Activated naive CD4-positive, alpha-beta T cell treated with anti-CD3 and anti-CD28 coated beads for 36 hours (primary cell): ENCODE data around the gene MAP3K19. TPM values are rescaled to one million over a fixed set of nuclear protein-coding genes. Genes with fewer than 3 reads are reported as not detected.
A peak's percentile ranks its signal among the peaks of the same experiment; 100 is the strongest.

Experiments
- CTCF ChIA-PET: fragments of 350-600 bp; sonication (Branson Sonifier 250); formaldehyde crosslinking; loops from one replicate; lab custom pipeline; 2021; ENCODE audit warnings: antibody characterized with exemption; lab: Charles Lee
- DNase-seq: peaks from one replicate; pipeline ENCODE4 v3.0.0-alpha.2; 2020
- H3K27ac Mint-ChIP-seq: one replicate; pipeline ENCODE4 v1.8.0; 2021; ENCODE audit warnings: mild to moderate bottlenecking, mixed read lengths
- H3K27me3 Mint-ChIP-seq: one replicate; pipeline ENCODE4 v1.8.0; 2021; ENCODE audit warnings: low read depth, mixed read lengths
- H3K36me3 Mint-ChIP-seq: one replicate; pipeline ENCODE4 v1.8.0; 2021; ENCODE audit warnings: low read depth, mixed read lengths
- H3K4me1 Mint-ChIP-seq: one replicate; pipeline ENCODE4 v1.8.0; 2021; ENCODE audit warnings: low read depth, mixed read lengths
- H3K4me3 Mint-ChIP-seq: one replicate; pipeline ENCODE4 v1.8.0; 2021; ENCODE audit warnings: mild to moderate bottlenecking, moderate library complexity, mixed read lengths
- H3K9me3 Mint-ChIP-seq: one replicate; pipeline ENCODE4 v1.8.0; 2021; ENCODE audit warnings: mixed read lengths
- intact Hi-C: fragments of 100-400 bp; cut with micrococcal nuclease; formaldehyde crosslinking; loops from one replicate; pipeline ENCODE4 v1.15.1; 2023
- total RNA-seq, 2 experiments: library from RNA; stranded (reverse); gene quantifications; one replicate each; pipeline ENCODE4 v1.2.3, GENCODE V29; 2021

The MAP3K19 gene
- total RNA-seq, 2 experiments from 2014 or later: not detected

GRCh38 chr2:135072125-135072997, 25.1 kb upstream of the MAP3K19 start:
- Mint-ChIP-seq H3K27me3 (no peaks in the 10 kb centered on the region), H3K9me3 (peaks cover 16% of the 10 kb centered on the region), H3K4me3 (no peak overlapping the region), H3K36me3 (peaks cover 57% of the 10 kb centered on the region), H3K4me1 (peaks cover 39% of the 10 kb centered on the region), H3K27ac (no peak overlapping the region)
- CTCF ChIA-PET: no interaction called here
- no peak for DNase-seq
- intact Hi-C loops: no loop called here

GRCh38 chr2:135066710-135067109, 19.5 kb upstream of the MAP3K19 start:
- peaks cover 4% of the 10 kb centered on the region for H3K9me3 Mint-ChIP-seq
- no peak overlapping the region for H3K4me3 Mint-ChIP-seq
- no peaks in the 10 kb centered on the region for H3K27me3 Mint-ChIP-seq
- DNase-seq: no peak
- H3K4me1 Mint-ChIP-seq: peaks cover 59% of the 10 kb centered on the region
- peak overlapping the region; percentile 13 for H3K27ac Mint-ChIP-seq
- intact Hi-C loops: loop anchor here (1.0 kb wide), 1 partner anchor 12 kb away; no protein-coding TSS in a partner anchor
- H3K36me3 Mint-ChIP-seq: peaks cover 54% of the 10 kb centered on the region
- CTCF ChIA-PET: interaction anchor here (0.6 to 1.6 kb wide), 3 partner anchors 14 to 623 kb away, joined by 3 to 4 read pairs (median 3); partner anchors contain the start of gene RAB3GAP1

DNA sequence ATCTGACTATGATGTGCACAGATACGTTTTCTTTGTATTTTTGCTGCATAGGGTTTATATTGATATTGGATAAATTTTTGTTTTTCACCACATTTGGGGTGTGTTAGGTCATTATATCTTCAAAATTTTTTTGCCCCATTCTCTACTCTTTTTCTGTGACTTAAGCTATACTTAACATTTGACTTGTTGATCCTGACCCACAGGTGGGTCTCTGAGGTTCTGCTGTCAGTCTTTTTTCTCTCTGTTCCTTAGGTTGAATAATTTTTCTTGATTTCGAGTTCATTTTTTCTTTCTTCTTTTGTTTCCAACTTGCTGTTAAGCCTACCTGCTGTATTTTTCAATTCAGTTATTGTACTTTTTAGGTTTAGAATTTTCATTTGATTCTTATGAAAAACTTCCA, 16.9 kb upstream of the MAP3K19 start:
- CTCF ChIA-PET: no interaction called here
- Mint-ChIP-seq H3K27me3 (no peaks in the 10 kb centered on the region), H3K9me3 (no peaks in the 10 kb centered on the region), H3K27ac (no peak overlapping the region), H3K4me1 (peaks cover 58% of the 10 kb centered on the region), H3K4me3 (no peak overlapping the region), H3K36me3 (peaks cover 53% of the 10 kb centered on the region)
- intact Hi-C loops: no loop called here
- DNase-seq: no peak

GRCh38 chr2:135063210-135063609, 16.0 kb upstream of the MAP3K19 start:
- no peak overlapping the region for H3K4me3 Mint-ChIP-seq
- intact Hi-C loops: no loop called here
- no peak for DNase-seq
- no peak overlapping the region for H3K27ac Mint-ChIP-seq
- no peaks in the 10 kb centered on the region for H3K9me3 Mint-ChIP-seq
- H3K36me3 Mint-ChIP-seq: peaks cover 53% of the 10 kb centered on the region
- CTCF ChIA-PET: no interaction called here
- no peaks in the 10 kb centered on the region for H3K27me3 Mint-ChIP-seq
- peaks cover 58% of the 10 kb centered on the region for H3K4me1 Mint-ChIP-seq

DNA sequence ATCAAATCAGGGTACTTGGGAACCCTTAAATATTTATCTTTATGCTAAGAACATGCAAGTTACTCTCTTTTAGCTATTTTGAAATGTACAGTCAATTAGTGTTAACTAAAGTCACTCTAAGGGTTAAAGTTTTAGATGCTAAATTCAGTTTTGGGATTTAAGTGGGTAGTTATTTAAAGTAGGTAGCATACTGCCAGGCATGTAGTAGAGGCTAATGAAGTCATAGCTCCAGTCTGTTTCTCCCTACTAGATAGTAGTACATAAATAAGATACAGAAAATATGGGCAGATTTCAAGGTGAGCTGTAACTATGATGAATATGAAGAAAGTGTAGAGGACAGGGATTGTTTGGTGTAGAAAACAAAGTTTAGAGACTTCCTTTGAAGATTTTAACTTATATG, 12.3 kb upstream of the MAP3K19 start:
- Mint-ChIP-seq H3K4me1 (peaks cover 59% of the 10 kb centered on the region), H3K9me3 (no peaks in the 10 kb centered on the region), H3K27ac (no peak overlapping the region), H3K4me3 (no peak overlapping the region), H3K36me3 (peaks cover 52% of the 10 kb centered on the region), H3K27me3 (no peaks in the 10 kb centered on the region)
- CTCF ChIA-PET: interaction anchor here (1.2 kb wide), 1 partner anchor 472 kb away, joined by 3 read pairs; the partner anchor contains the start of genes R3HDM1 and ZRANB3
- no peak for DNase-seq
- intact Hi-C loops: loop anchor here (10.0 kb wide), 4 partner anchors 765 to 1265 kb away; partner anchors contain the start of gene DARS1

- Mint-ChIP-seq H3K27ac (peak overlapping the region; percentile 89), H3K27me3 (no peaks in the 10 kb centered on the region), H3K9me3 (no peaks in the 10 kb centered on the region), H3K4me1 (peaks cover 55% of the 10 kb centered on the region), H3K4me3 (peak overlapping the region; percentile 41), H3K36me3 (peaks cover 41% of the 10 kb centered on the region)
- intact Hi-C loops: loop anchor here (10.0 kb wide), 4 partner anchors 762 to 1268 kb away; partner anchors contain the start of gene DARS1
- no peak for DNase-seq
- CTCF ChIA-PET: interaction anchor here (0.6 kb wide), 1 partner anchor 53 kb away, joined by 3 read pairs; no protein-coding TSS in a partner anchor
These were observed 9.5 kb upstream of the MAP3K19 start for GRCh38 chr2:135056790-135057189.

GRCh38 chr2:135055182-135055786, 8.0 kb upstream of the MAP3K19 start:
- H3K4me3 Mint-ChIP-seq: peak overlapping the region; percentile 99
- no peaks in the 10 kb centered on the region for H3K9me3 Mint-ChIP-seq
- CTCF ChIA-PET: interaction anchor here (0.6 kb wide), 1 partner anchor 1101 kb away, joined by 3 read pairs; no protein-coding TSS in a partner anchor
- peak overlapping the region; percentile 92 for H3K27ac Mint-ChIP-seq
- DNase-seq: no peak
- H3K36me3 Mint-ChIP-seq: peaks cover 29% of the 10 kb centered on the region
- H3K27me3 Mint-ChIP-seq: no peaks in the 10 kb centered on the region
- peaks cover 58% of the 10 kb centered on the region for H3K4me1 Mint-ChIP-seq
- intact Hi-C loops: loop anchor here (10.0 kb wide), 4 partner anchors 760 to 1270 kb away; partner anchors contain the start of gene DARS1

- intact Hi-C loops: loop anchor here (1.0 to 10.0 kb wide), 20 partner anchors 48 to 1329 kb away; partner anchors contain the start of genes CCNT2, DARS1, MCM6 and R3HDM1
- peak overlapping the region; percentile 99 for H3K4me3 Mint-ChIP-seq
- CTCF ChIA-PET: interaction anchor here (0.8 to 1.4 kb wide), 4 partner anchors 11 to 49 kb away, joined by 3 read pairs; no protein-coding TSS in a partner anchor
- peaks cover 47% of the 10 kb centered on the region for H3K4me1 Mint-ChIP-seq
- H3K9me3 Mint-ChIP-seq: no peaks in the 10 kb centered on the region
- peak overlapping the region; percentile 100 for H3K27ac Mint-ChIP-seq
- DNase-seq: peak; percentile 71
- peaks cover 20% of the 10 kb centered on the region for H3K36me3 Mint-ChIP-seq
- no peaks in the 10 kb centered on the region for H3K27me3 Mint-ChIP-seq
These were observed 5.8 kb upstream of the MAP3K19 start for GRCh38 chr2:135052997-135053474.

DNA sequence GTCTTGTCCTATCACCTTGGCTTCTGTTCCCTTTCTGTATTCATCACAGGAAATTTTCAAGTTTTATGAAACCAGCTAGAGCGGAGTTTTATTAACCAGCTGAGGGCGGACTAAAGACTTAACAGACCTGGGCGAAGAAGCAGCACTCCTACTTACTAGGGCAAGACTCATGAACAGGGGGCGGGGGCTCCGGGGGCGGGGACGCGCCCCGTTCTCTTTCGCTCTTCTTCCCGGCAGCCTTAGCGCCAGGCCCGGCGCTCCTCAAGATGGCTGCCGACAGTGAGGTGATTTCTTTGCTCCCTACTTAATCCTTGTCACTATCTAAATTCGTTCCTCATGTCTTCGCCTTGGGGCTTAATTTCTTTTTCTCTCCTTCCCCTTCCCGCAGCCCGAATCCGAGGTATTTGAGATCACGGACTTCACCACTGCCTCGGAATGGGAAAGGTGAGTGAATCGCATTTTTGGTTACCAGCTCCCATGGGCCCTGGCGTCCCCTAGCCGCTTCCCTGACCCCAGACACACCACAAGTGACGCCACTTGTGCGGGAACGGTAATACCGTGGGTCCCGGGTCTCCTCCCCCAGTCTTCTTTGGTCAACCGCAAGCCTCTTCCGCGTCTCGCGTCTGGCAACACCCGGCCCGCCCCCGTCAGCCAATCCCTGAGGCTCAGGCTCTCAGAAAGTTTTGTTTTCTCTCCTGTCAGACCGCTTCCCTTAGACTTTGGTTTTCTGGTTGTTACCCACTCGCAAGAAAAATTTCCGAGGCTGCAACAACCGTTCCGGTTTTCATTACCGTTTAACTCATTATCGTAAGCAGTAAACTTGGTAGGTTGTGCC, 5.0 kb upstream of the MAP3K19 start, which contains the start of gene RAB3GAP1:
TSS of gene RAB3GAP1 (plus strand) at position 251 of the 835 bp plus-strand sequence. CDS start at position 267, 16 bp downstream.
- Mint-ChIP-seq H3K9me3 (no peaks in the 10 kb centered on the region), H3K36me3 (peaks cover 20% of the 10 kb centered on the region), H3K27ac (peak within 1 kb of the TSS; percentile 100), H3K4me3 (peak within 1 kb of the TSS; percentile 99), H3K4me1 (peaks cover 40% of the 10 kb centered on the region), H3K27me3 (no peaks in the 10 kb centered on the region)
- DNase-seq: peak; percentile 97
- CTCF ChIA-PET: interaction anchor here (0.6 to 1.6 kb wide), 6 partner anchors 10 to 605 kb away, joined by 3 to 4 read pairs (median 3); no protein-coding TSS in a partner anchor
- intact Hi-C loops: loop anchor here (1.0 to 10.0 kb wide), 20 partner anchors 47 to 1330 kb away; partner anchors contain the start of genes CCNT2, DARS1, MCM6 and R3HDM1

DNA sequence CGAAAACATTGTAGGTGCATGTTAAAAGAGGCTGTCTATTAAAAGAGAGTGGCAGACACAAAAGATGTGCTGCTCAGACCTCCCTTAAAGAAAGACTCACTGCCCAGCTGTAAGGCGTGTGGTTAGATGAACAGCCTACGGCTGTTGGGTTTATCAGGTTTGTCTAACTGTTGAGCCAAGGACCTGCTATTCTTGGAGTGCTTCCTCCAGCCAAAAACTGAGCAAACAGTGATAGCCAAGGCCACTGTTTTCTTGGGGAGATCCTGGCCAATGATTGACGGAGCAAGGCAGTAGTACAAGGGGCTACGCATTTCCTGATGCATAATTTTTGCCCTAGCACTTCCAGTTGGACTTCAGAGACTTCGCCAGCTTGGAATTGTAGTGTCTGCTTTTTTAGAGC, 3.4 kb upstream of the MAP3K19 start:
- intact Hi-C loops: loop anchor here (5.0 to 10.0 kb wide), 7 partner anchors 383 to 1274 kb away; partner anchors contain the start of gene DARS1
- no peak for DNase-seq
- CTCF ChIA-PET: interaction anchor here (1.6 kb wide), 1 partner anchor 8 kb away, joined by 3 read pairs; no protein-coding TSS in a partner anchor
- H3K36me3 Mint-ChIP-seq: peaks cover 13% of the 10 kb centered on the region
- peak overlapping the region; percentile 82 for H3K27ac Mint-ChIP-seq
- H3K9me3 Mint-ChIP-seq: no peaks in the 10 kb centered on the region
- H3K4me3 Mint-ChIP-seq: peak overlapping the region; percentile 52
- no peaks in the 10 kb centered on the region for H3K27me3 Mint-ChIP-seq
- H3K4me1 Mint-ChIP-seq: peaks cover 31% of the 10 kb centered on the region

GRCh38 chr2:135050132-135050531, 2.9 kb upstream of the MAP3K19 start:
- CTCF ChIA-PET: interaction anchor here (1.3 to 1.6 kb wide), 2 partner anchors 7 to 44 kb away, joined by 3 read pairs; no protein-coding TSS in a partner anchor
- Mint-ChIP-seq H3K9me3 (no peaks in the 10 kb centered on the region), H3K27ac (no peak overlapping the region), H3K27me3 (no peaks in the 10 kb centered on the region), H3K36me3 (peaks cover 12% of the 10 kb centered on the region), H3K4me1 (peaks cover 28% of the 10 kb centered on the region), H3K4me3 (no peak overlapping the region)
- no peak for DNase-seq
- intact Hi-C loops: loop anchor here (5.0 to 10.0 kb wide), 7 partner anchors 383 to 1275 kb away; partner anchors contain the start of gene DARS1
